HEK293 (cell line): ENCODE data around the gene TPM4.

Experiments
- CTCF ChIP-seq: fragments of 450-650 bp; formaldehyde crosslinking; IDR thresholded peaks from 2 replicates; pipeline ENCODE4 v1.5.1; 2016; ENCODE audit warnings: missing biosample characterization, missing genetic modification characterization
- PRDM10 ChIP-seq: fragments of 450-650 bp; formaldehyde crosslinking; IDR thresholded peaks from 2 replicates; pipeline ENCODE4 v1.5.1; 2016; ENCODE audit warnings: missing biosample characterization, missing genetic modification characterization
- ZFHX2 ChIP-seq: fragments of 450-650 bp; formaldehyde crosslinking; conservative IDR thresholded peaks from 2 replicates; pipeline ENCODE4 v1.5.1; 2016; ENCODE audit warnings: missing biosample characterization, missing genetic modification characterization
- ZFP41 ChIP-seq: fragments of 450-650 bp; formaldehyde crosslinking; IDR thresholded peaks from 2 replicates; pipeline ENCODE4 v1.5.1; 2016; ENCODE audit warnings: missing biosample characterization, missing genetic modification characterization, borderline replicate concordance
- ZNF114 ChIP-seq: fragments of 450-650 bp; formaldehyde crosslinking; IDR thresholded peaks from 2 replicates; pipeline ENCODE4 v1.5.0; 2017; ENCODE audit warnings: missing biosample characterization, missing genetic modification characterization
- ZNF121 ChIP-seq: fragments of 450-650 bp; formaldehyde crosslinking; IDR thresholded peaks from 2 replicates; pipeline ENCODE4 v1.5.1; 2016; ENCODE audit warnings: missing biosample characterization, missing genetic modification characterization
- ZNF280D ChIP-seq: fragments of 450-650 bp; formaldehyde crosslinking; IDR thresholded peaks from 2 replicates; pipeline ENCODE4 v1.5.1; 2016; ENCODE audit warnings: missing biosample characterization, missing genetic modification characterization
- ZNF670 ChIP-seq: fragments of 450-650 bp; formaldehyde crosslinking; IDR thresholded peaks from 2 replicates; pipeline ENCODE4 v1.5.1; 2016; ENCODE audit warnings: missing biosample characterization, missing genetic modification characterization, low read depth
- TF ChIP-seq, protein P1 (sequence below): sonication (generic); formaldehyde crosslinking; IDR thresholded peaks from 2 replicates; pipeline ENCODE4 v1.8.1; 2022; ENCODE audit warnings: mild to moderate bottlenecking, moderate library complexity, missing genetic modification reagents

DNA sequence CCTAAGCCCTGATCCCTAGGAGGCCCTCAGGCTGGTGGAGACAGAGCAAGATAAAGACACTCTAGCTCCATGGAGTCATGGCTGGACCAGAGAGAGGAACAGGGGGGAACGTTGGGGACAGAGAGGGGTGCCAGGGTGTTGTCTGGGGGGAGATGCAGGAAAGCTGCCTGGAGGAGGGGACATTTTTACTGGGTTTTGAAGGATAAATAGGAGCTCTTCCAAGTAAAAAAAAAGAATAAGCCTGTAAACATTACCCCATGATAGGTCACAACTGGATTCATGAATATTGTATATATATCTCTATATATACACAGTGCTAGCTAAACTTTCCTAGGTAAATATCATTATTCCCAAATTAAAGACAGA lies 67.9 kb downstream of the TPM4 start:
- no peak for TF ChIP-seq CTCF (tag by site-specific recombination)
- no peak for TF ChIP-seq ZNF670 (tag by site-specific recombination)
- no peak for TF ChIP-seq ZNF114
- no peak for TF ChIP-seq ZFHX2 (tag by site-specific recombination)
- no peak for TF ChIP-seq ZNF121 (tag by site-specific recombination)
- TF ChIP-seq ZFP41 (tag by site-specific recombination), result no peak
- TF ChIP-seq PRDM10 (tag by site-specific recombination), result no peak
- TF ChIP-seq, protein P1, sequence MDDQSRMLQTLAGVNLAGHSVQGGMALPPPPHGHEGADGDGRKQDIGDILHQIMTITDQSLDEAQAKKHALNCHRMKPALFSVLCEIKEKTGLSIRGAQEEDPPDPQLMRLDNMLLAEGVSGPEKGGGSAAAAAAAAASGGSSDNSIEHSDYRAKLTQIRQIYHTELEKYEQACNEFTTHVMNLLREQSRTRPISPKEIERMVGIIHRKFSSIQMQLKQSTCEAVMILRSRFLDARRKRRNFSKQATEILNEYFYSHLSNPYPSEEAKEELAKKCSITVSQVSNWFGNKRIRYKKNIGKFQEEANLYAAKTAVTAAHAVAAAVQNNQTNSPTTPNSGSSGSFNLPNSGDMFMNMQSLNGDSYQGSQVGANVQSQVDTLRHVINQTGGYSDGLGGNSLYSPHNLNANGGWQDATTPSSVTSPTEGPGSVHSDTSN (CRISPR knock-in tag), result no peak
- no peak for TF ChIP-seq ZNF280D
